ENCODE data around the gene PRM1. TPM values are rescaled to one million over a fixed set of nuclear protein-coding genes. Genes with fewer than 3 reads are reported as not detected.

Gene PRM1
- total RNA-seq, 2 experiments from 2014 or later = not detected

GRCh38 chr16:11272484-11272883 is 8.6 kb downstream of the PRM1 start:
- H3K9me3 ChIP-seq (ENCODE audit: low read length) = no peaks in the 10 kb centered on the region
- POLR2A ChIA-PET = interaction anchor here (1.2 kb wide), 1 partner anchor 12 kb away, joined by 4 read pairs; no protein-coding TSS in a partner anchor
- no peaks in the 10 kb centered on the region for H4K20me1 ChIP-seq (ENCODE audit: insufficient read depth, low read length)
- no peak for DNase-seq (ENCODE audit: low spot score)
- H3K4me3 ChIP-seq (ENCODE audit: low read depth, low read length, poor library complexity, severe bottlenecking) = no peak overlapping the region
- H3K27ac ChIP-seq (ENCODE audit: low read depth, low read length, poor library complexity, severe bottlenecking) = no peak overlapping the region
- H3K9me2 ChIP-seq (ENCODE audit: insufficient read depth, low read length) = no peaks in the 10 kb centered on the region
- H3K79me2 ChIP-seq (ENCODE audit: insufficient read depth, low read depth, low read length) = no peaks in the 10 kb centered on the region
- H3K4me2 ChIP-seq (ENCODE audit: low read length) = no peak overlapping the region
- no peaks in the 10 kb centered on the region for H3K36me3 ChIP-seq (ENCODE audit: insufficient read depth, low read length)
- BruUV-seq (replicated peaks) = no TSS peak
- H3K4me1 ChIP-seq (ENCODE audit: insufficient read depth, low read length, poor library complexity, severe bottlenecking) = no peaks in the 10 kb centered on the region
- CTCF ChIA-PET (ENCODE audit: unreplicated experiment) = no interaction called here
- intact Hi-C loops (cut with micrococcal nuclease; ENCODE audit: unreplicated experiment) = no loop called here
- TF ChIP-seq CTCF (conservative IDR thresholded peaks at IDR 0.05; ENCODE audit: low read length) = no peak
- TF ChIP-seq EZH2phosphoT487 (IDR thresholded peaks at IDR 0.05; ENCODE audit: borderline replicate concordance, low read depth, low read length) = no peak
- H2AFZ ChIP-seq (ENCODE audit: low read length) = no peak overlapping the region

DNA sequence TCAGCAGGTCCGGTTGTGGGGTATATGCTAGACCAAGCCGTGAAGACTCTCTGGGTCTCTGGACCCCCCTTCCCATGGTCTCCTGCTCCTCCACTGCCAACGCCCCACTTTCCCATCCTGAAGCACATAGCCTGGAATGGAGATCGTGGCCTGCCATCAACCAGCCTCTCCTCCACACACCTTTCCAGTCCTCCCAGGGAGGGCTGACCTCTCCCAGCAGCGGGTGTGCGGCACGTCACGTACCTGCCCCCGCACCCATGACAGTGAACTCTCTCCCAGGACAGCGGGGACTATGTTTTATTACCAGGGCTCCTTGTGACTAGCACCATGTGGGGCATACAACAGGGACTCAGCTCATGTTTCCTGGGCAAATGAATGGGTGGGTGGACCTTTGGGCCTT is 9.5 kb downstream of the PRM1 start:
- CTCF ChIA-PET (ENCODE audit: unreplicated experiment) = no interaction called here
- H3K4me3 ChIP-seq (ENCODE audit: low read depth, low read length, poor library complexity, severe bottlenecking) = no peak overlapping the region
- no peak overlapping the region for H3K4me2 ChIP-seq (ENCODE audit: low read length)
- H3K27ac ChIP-seq (ENCODE audit: low read depth, low read length, poor library complexity, severe bottlenecking) = no peak overlapping the region
- H3K79me2 ChIP-seq (ENCODE audit: insufficient read depth, low read depth, low read length) = no peaks in the 10 kb centered on the region
- H2AFZ ChIP-seq (ENCODE audit: low read length) = no peak overlapping the region
- intact Hi-C loops (cut with micrococcal nuclease; ENCODE audit: unreplicated experiment) = no loop called here
- no peaks in the 10 kb centered on the region for H3K36me3 ChIP-seq (ENCODE audit: insufficient read depth, low read length)
- H3K9me3 ChIP-seq (ENCODE audit: low read length) = no peaks in the 10 kb centered on the region
- H4K20me1 ChIP-seq (ENCODE audit: insufficient read depth, low read length) = no peaks in the 10 kb centered on the region
- no peak for DNase-seq (ENCODE audit: low spot score)
- POLR2A ChIA-PET = interaction anchor here (0.5 to 1.4 kb wide), 3 partner anchors 13 to 72 kb away, joined by 3 to 4 read pairs (median 4); no protein-coding TSS in a partner anchor
- H3K9me2 ChIP-seq (ENCODE audit: insufficient read depth, low read length) = no peaks in the 10 kb centered on the region
- no peaks in the 10 kb centered on the region for H3K4me1 ChIP-seq (ENCODE audit: insufficient read depth, low read length, poor library complexity, severe bottlenecking)
- BruUV-seq (replicated peaks) = no TSS peak
- TF ChIP-seq CTCF (conservative IDR thresholded peaks at IDR 0.05; ENCODE audit: low read length) = no peak
- TF ChIP-seq EZH2phosphoT487 (IDR thresholded peaks at IDR 0.05; ENCODE audit: borderline replicate concordance, low read depth, low read length) = no peak

- intact Hi-C loops (cut with micrococcal nuclease; ENCODE audit: unreplicated experiment) = no loop called here
- Histone ChIP-seq H3K36me3 (ENCODE audit: insufficient read depth, low read length) (no peaks in the 10 kb centered on the region), H3K4me2 (ENCODE audit: low read length) (no peak overlapping the region), H3K4me1 (ENCODE audit: insufficient read depth, low read length, poor library complexity, severe bottlenecking) (no peaks in the 10 kb centered on the region), H3K79me2 (ENCODE audit: insufficient read depth, low read depth, low read length) (no peaks in the 10 kb centered on the region), H3K9me2 (ENCODE audit: insufficient read depth, low read length) (no peaks in the 10 kb centered on the region), H2AFZ (ENCODE audit: low read length) (no peak overlapping the region), H3K27ac (ENCODE audit: low read depth, low read length, poor library complexity, severe bottlenecking) (no peak overlapping the region), H3K9me3 (ENCODE audit: low read length) (no peaks in the 10 kb centered on the region), H3K4me3 (ENCODE audit: low read depth, low read length, poor library complexity, severe bottlenecking) (no peak overlapping the region), H4K20me1 (ENCODE audit: insufficient read depth, low read length) (no peaks in the 10 kb centered on the region)
- DNase-seq (ENCODE audit: low spot score) = no peak
- POLR2A ChIA-PET = interaction anchor here (0.7 to 1.4 kb wide), 4 partner anchors 15 to 112 kb away, joined by 3 to 4 read pairs (median 4); partner anchors contain the start of gene SOCS1
- no TSS peak for BruUV-seq (replicated peaks)
- TF ChIP-seq CTCF (conservative IDR thresholded peaks at IDR 0.05; ENCODE audit: low read length) = no peak
- no peak for TF ChIP-seq EZH2phosphoT487 (IDR thresholded peaks at IDR 0.05; ENCODE audit: borderline replicate concordance, low read depth, low read length)
- CTCF ChIA-PET (ENCODE audit: unreplicated experiment) = no interaction called here
Measured at GRCh38 chr16:11270602-11271162, 10.4 kb downstream of the PRM1 start.

All from OCI-LY7 (cell line).